GM06990 (cell line): ENCODE measurements around the gene ATP7B.

Source experiments
- DNase-seq: peaks from one replicate; pipeline ENCODE4 v3.0.0-alpha.2; 2011; ENCODE audit not compliant: insufficient read length; ENCODE audit errors: extremely low read depth
- H3K27me3 ChIP-seq: replicated peaks from 2 replicates; pipeline ENCODE4 v1.6.0; 2011; ENCODE audit warnings: low read length; ENCODE audit not compliant: control insufficient read depth, insufficient read depth
- H3K36me3 ChIP-seq: 2 replicates; pipeline ENCODE4 v1.5.1; 2011; ENCODE audit warnings: low read length; ENCODE audit not compliant: control insufficient read depth, insufficient read depth
- H3K4me3 ChIP-seq: replicated peaks from 2 replicates; pipeline ENCODE4 v1.5.1; 2011; ENCODE audit warnings: low read depth, mild to moderate bottlenecking, control low read depth, low read length
- TF ChIP-seq, protein P1 (sequence below): IDR thresholded peaks from 2 replicates; pipeline ENCODE4 v1.5.1; 2011; ENCODE audit warnings: low read length, control low read depth, mild to moderate bottlenecking, inconsistent platforms; ENCODE audit not compliant: insufficient read depth, poor library complexity, severe bottlenecking

Gene ATP7B

DNA sequence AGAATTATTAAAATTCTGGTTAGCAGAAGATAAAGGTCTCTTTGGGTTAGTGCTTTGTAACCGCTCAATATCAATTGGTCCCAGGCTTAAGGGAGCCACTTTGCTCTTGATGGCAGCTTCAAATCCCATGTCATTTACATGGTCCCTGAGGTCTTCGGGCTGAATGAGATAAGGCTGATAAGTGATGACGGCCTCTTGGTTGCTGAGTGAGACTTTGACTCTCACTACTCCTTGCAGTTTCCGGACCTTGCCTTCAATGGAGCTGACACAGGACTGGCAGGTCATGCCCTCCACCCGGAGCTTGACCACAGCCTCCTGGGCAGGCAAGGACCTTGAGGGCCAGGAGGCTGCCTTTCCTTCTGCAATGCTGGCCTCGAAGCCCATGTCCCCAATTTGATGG is 36.8 kb downstream of the ATP7B start:
- TF ChIP-seq, protein P1, sequence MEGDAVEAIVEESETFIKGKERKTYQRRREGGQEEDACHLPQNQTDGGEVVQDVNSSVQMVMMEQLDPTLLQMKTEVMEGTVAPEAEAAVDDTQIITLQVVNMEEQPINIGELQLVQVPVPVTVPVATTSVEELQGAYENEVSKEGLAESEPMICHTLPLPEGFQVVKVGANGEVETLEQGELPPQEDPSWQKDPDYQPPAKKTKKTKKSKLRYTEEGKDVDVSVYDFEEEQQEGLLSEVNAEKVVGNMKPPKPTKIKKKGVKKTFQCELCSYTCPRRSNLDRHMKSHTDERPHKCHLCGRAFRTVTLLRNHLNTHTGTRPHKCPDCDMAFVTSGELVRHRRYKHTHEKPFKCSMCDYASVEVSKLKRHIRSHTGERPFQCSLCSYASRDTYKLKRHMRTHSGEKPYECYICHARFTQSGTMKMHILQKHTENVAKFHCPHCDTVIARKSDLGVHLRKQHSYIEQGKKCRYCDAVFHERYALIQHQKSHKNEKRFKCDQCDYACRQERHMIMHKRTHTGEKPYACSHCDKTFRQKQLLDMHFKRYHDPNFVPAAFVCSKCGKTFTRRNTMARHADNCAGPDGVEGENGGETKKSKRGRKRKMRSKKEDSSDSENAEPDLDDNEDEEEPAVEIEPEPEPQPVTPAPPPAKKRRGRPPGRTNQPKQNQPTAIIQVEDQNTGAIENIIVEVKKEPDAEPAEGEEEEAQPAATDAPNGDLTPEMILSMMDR: no peak
- no peaks in the 10 kb centered on the region for H3K27me3 ChIP-seq
- no peak for DNase-seq

DNA sequence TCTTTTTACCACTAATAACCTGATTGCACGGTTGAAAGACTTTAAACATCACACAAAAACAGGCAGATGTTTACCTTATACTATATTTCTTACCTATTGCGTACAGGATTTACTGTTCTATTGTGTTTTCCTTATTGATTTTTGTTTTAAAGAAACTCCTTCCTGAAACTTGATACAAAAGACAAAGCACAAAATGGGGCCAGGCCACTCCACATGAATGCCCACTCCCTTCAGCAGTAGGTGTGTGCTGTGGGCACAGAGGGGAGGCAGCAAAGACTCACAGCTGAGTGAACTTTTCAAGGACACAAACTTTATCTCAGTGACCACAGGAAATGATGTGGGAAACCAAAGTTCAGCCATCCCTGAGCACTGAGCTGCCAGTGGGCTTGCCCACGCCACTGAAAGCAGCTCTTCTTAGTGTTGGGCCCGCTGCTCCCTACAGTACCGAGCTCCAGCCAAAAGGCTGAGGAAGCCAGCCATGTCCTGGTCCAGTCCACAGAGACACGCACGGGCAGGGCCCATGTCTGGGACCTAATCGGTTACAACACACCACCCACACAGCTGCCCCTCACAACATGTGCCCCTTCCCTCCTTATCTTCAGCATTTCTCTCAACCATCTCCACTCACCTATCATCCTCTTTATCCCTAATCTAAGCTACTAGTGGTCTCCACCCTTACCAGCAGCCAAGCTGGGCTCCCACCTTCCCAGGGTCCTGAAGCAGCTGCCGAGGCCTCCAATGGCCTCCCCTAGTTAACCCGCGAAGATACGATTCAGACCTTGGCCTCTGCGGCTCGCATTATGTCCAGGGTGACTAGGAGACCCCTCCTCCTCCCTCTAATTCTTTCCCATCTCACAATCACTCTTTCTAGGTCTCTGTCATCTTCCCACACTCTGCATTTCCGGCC is 39.5 kb downstream of the ATP7B start:
- DNase-seq: no peak
- no peak overlapping the region for H3K4me3 ChIP-seq
- H3K27me3 ChIP-seq: no peaks in the 10 kb centered on the region
- TF ChIP-seq, protein P1: no peak
- no peaks in the 10 kb centered on the region for H3K36me3 ChIP-seq

More for the DNA sequence above, 36.8 kb downstream of the ATP7B start:
- Histone ChIP-seq H3K36me3 (no peaks in the 10 kb centered on the region), H3K4me3 (no peak overlapping the region)

DNA sequence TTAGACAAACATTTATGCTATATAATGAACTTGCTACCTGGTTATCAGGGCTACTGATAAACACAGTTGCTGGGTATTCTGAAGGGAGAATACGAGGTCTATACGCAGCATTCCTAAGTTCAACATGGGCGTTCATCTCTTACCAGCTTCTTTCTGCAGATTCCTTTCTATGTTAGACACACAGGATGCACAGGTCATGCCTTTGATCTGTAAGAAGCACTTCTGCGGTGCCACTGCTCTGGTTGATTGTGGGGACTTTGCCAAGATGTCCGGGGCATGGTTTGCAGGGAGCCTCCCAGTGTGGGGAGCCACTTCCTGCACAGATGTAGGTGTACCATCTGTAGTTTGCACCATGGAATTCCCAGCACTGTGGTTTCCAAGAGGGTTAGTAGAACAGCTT is 40.9 kb downstream of the ATP7B start:
- Histone ChIP-seq H3K27me3 (no peaks in the 10 kb centered on the region; the same call in 1 of the 2 replicates), H3K36me3 (no peaks in the 10 kb centered on the region), H3K4me3 (no peak overlapping the region)
- no peak for DNase-seq
- TF ChIP-seq, protein P1: no peak

DNA sequence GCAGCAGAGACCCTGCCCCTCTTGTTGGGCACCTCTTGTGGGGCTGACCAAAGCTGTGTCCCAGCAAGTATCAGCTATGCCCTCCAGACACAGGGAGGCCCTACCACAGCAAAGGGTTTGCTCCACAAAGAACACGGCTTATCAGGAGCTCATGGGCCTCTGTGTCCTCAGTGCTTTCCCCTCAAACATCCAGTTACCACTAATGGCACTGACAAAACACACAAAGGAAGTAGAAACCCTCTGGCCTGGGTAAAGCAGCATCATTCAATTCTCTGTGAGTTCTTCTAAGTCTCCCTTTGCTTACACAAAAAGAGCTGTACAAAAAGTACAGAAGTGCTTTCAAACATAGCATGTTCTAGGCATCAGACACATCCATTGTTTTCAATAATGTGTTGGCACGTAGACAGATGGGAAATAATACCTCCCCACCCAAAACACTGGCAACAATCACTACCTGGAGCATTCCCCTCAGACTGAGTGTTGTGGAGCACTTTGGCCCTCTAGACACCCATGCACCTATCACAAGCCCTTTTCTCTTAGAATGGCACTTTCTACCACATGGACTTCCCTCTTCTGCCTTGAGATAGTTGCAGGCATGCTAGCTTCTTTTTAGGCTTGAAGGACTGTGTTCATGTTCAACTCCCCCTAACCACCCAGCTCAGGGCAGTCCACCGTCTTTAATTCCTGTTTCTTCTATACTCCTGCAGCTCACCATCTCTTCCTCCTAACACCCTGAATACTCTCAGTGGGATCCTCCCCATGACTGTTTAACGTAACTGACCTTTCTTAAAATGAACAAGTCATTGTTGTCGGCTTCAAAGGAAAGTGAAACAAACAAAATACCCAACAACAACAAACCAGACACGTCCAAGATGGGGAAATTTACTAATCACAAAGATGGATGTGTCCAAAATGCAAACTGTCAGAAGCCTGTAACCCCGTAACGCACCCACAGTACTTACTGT is 43.5 kb downstream of the ATP7B start:
- DNase-seq: no peak
- TF ChIP-seq, protein P1: no peak
- Histone ChIP-seq H3K27me3 (peaks cover 2% of the 10 kb centered on the region), H3K36me3 (no peaks in the 10 kb centered on the region), H3K4me3 (no peak overlapping the region)

DNA sequence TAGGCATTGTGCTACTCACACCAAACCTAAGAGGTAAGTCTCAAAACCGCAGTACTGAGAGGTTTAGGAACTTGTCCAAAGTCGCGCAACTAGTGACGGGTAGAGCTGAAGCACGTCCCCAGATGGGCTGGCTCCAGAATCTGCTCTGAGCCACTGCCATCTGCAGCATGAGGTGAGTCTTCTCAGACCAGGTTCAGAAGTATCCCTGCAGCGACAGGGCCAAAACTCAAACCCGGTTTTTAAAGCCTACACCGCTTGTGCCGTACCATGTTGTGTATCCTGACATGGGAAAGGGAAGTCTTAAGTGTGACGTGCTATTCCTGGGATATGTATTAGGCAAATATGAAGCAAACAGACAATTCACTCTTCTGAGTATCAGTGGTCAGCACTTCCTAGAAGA is 45.1 kb downstream of the ATP7B start:
- Histone ChIP-seq H3K27me3 (peaks cover 2% of the 10 kb centered on the region), H3K36me3 (no peaks in the 10 kb centered on the region), H3K4me3 (no peak overlapping the region)
- DNase-seq: no peak
- TF ChIP-seq, protein P1: no peak
